ENCODE measurements around the gene HRH2.
"Not testable (repeated sequence)": the region's sequence is repeated elsewhere in the genome, so short reads cannot be mapped to it uniquely, and the experiment has no call there.

HRH2 gene

DNA sequence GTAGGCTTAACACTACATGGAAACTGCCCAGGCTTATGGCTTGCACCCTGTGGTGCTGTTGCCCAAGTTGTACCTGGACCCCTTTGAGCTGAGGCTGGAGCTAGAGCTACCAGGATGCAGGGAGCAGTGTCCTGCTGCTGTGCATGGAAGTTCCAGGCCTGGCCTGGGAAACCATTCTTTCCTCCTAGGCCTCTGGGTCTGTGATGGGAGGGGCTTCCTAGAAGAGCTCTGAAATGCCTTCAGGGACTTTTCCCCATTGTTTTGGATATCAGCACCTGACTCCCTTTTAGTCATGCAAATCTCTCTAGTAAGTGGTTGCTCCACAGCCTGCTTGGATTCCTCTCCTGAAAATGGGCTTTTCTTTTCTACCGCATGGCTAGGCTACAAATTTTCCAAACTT is 7.9 kb upstream of the HRH2 start:
- DNase-seq = no peak

GRCh38 chr5:175650430-175651205 is 7.3 kb upstream of the HRH2 start:
- not testable (repeated sequence) for DNase-seq

DNA sequence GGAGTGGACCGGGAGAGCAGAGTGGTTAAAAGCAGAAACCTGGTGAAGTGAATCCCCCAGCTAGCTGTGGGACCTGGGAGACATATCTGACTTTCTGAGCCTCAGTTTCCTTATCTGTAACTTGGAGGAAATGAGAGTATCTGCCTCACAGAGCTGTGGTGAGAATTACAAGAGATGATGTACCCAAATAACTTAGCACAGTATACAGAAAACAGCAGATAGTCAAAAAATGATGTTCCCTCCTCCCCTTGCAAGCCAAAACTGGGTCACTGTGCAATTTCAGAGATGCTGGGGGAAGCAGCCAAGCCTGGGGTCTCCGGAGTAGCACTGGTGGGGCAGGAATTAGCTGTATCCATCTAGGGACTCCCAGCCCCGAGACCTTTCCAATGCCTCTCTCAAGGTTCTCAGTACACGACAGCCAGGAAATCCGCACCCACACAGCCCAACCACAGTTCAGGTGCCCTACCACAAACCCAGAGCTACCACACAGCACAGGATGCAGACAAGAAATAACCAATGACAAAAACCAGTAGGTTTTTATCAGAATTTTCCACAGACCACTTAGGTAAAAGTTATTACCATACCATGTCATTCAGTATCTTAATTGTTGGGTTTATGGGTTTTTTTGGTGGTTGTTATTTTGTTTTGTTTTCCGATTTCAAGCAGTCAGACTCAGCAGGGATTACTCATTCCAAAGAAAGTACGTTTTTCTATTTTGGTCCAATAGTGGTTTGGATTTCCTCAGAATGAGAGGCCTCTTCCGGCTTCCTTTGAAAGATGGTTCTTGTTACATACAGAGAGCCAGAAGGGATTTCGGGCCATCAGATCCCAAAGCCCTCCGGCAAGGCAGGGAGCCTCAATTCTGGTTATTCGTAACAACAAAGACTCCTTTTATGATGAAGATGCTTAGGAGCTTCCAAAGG is 4.9 kb upstream of the HRH2 start:
- no peak for DNase-seq

GRCh38 chr5:175653763-175654162 is 4.1 kb upstream of the HRH2 start:
- no peak for DNase-seq

DNA sequence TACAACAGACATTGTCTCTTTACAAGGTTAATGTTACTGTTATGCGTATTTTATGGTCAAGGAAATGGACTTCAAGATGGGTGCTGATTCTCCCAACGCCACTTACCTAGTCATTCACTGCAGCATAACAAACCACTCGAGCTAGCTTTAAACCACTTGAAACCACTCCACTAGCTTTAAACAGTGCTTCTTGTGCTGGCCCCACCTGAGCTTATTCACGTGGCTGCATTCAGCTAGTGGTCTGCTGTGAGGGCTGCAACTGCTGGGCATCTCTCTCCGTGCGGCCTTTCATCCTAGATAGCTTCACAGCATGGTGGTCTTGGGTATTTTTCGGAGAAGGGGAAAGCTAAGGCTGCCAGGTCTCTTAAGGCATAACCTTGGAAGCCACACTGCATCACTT is 3.5 kb upstream of the HRH2 start:
- no peak for DNase-seq

- no peak for DNase-seq
Observed at GRCh38 chr5:175654807-175655206, 3.1 kb upstream of the HRH2 start.

GRCh38 chr5:175655411-175655810 is 2.5 kb upstream of the HRH2 start:
- DNase-seq = no peak

GRCh38 chr5:175656966-175657365 is 905 bp upstream of the HRH2 start:
- DNase-seq = no peak

DNA sequence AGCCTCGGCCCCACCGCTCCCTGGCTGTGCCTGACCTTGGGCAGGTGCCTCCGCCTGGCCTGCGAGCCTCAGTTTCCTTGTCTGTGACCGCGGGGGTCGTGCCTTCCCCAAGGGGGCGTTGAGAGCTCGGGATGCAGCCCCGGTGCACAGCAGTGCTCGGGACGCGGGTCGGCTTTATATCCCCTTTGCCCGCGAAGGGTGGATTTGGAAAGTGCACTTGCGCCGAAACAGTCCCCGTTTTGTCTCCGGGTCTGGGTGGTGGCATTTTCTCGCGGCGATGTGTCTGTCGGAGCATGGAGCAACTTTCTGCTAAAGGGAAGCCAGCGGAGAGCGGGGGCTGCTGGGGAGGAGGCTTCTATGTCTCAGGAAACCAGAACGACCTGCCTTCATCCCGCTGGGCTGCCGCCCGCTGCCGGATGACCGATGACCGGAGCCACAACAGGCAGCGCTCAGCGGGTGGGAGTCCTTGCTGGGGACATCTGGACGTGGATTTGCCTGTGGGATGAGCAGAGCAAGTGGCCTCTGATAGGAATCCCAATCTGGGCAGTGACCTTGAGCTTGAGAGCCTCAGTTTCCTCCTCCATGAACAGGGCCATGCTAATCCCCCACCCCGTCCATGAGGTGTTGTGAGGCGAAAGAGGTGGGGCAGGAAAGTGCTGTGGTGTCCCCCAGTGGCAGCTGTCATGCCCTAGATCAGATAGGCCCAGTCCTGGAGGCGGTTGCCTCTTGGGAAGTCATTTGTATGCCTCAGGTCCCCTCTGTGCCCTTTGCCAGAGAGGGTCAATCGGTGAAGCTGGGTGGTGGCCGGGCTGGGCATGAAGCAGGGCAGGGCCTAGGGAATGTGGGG is 651 bp downstream of the HRH2 start:
- no peak for DNase-seq

- no peak for DNase-seq
Observed at GRCh38 chr5:175659546-175660253, 1.8 kb downstream of the HRH2 start.

GRCh38 chr5:175663186-175664184 is 5.6 kb downstream of the HRH2 start:
- DNase-seq = no peak

DNA sequence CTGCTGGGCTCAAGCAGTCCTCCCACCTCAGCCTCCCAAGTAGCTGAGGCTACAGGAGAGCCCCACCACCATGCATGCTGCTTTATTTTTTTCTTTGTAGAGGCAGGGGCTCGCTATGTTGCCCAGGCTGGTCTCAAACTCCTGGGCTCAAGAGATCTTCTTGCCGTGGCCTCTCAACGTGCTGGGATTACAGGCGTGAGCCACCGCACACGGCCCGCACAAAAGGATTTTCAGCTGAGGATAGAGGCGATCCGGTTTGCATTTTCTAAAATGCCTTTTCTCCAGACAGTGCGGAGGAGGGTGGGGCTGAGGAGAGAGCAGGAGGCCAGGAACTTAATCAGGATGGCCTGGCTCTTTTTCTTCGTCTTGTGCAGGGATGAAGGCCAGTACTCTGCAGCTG is 6.9 kb downstream of the HRH2 start:
- DNase-seq = no peak

GRCh38 chr5:175666216-175666615 is 8.3 kb downstream of the HRH2 start:
- DNase-seq = no peak

DNA sequence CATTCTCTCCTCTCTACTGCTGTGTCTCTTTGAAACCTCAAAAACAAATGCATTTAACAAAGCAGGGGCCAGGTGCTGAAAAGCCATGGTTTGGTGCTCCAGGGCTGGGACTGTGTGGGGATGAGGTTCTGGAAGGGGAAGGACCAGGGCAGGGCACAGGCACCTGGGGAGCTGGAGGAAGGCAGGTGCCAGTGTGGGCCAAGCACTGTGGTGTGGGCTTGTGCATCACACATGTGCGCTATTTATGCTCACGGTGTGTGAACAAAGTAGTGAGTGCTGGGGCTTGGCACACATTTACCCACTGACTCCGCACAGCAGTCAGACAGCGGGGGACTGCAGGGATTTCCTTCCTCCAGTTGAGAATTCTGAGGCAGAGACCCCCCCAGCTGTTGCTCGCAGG is 10.1 kb downstream of the HRH2 start:
- DNase-seq = no peak

- DNase-seq = no peak
Observed at GRCh38 chr5:175670372-175670771, 12.5 kb downstream of the HRH2 start.

- DNase-seq = no peak
Observed at GRCh38 chr5:175671013-175671412, 13.1 kb downstream of the HRH2 start.

DNA sequence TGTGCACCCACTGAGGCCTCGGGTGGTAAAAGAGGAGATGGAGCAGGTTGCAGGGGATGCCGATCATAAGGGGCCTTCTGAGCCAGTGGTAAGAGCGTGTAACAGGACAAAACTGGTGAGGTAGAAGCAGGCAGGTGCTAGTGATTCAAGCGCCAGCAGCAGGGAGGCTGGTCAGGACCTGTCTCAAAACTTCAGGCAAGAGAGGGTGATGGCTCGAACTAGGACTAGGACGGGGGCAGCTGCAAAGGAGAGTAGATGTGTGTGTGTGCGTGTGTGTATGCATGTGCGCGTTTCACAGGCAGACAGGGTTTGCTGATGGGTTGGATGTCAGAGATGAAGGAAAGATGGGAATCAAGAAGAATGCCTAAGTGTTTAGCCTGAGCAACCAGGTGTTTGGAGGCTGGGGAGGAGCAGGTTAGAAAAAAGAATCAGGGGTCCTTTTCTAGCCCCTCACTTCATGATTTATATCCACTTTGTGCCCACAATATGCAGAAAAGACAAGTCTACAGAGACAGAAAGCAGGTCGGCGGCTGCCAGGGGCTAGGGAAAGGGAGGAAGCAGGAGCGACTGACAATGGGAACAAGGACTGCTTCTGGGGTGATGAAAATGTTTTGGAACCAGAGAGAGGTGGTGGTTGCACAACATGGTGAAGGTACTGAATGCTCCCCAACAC is 15.2 kb downstream of the HRH2 start:
- no peak for DNase-seq

GRCh38 chr5:175674731-175675346 is 17.0 kb downstream of the HRH2 start:
- DNase-seq = no peak

DNA sequence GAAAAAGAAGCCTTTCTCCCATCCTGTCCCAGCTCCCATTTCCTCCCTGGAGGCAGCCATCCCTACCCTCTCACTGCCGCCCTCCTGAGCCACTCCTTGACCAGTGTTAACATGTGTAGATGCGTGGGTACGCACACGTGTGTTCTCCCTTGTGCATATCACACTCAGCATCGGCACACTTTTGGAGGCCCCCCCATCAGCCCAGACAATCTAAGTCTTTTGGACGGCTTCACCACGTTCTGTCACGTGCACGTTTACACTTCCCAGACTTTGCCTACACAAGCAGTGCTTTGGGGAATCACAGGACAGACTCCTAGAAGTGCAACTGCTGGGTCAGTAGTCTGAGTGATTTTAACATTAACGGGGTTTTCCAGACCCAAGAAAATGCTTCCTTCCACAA is 18.0 kb downstream of the HRH2 start:
- no peak for DNase-seq

GRCh38 chr5:175677571-175677970 is 19.7 kb downstream of the HRH2 start:
- DNase-seq = no peak

Measured in kidney glomerular epithelial cell (primary cell).